GM12878 (cell line): ENCODE results near the gene DDX31.

Experiments
- CTCF ChIP-seq, 3 experiments: IDR thresholded peaks in 2 of 3; conservative IDR thresholded peaks in 1 of 3; 2 replicates each; pipeline ENCODE4 v1.5.1; 2011; ENCODE audit warnings: low read depth in 3 of 3, low read length in 3 of 3, mild to moderate bottlenecking in 3 of 3, control low read depth in 2 of 3, moderate library complexity in 2 of 3, inconsistent platforms in 1 of 3, mixed read lengths in 1 of 3; ENCODE audit not compliant: control insufficient read depth in 2 of 3, insufficient read depth in 1 of 3; ENCODE audit errors: extremely low read depth in 1 of 3
- HDAC2 ChIP-seq: fragments of 200-600 bp; sonication (generic); IDR thresholded peaks from 2 replicates; pipeline ENCODE4 v1.6.1; 2017
- NRF1 ChIP-seq: conservative IDR thresholded peaks from 2 replicates; pipeline ENCODE4 v1.6.1; 2011; ENCODE audit warnings: mild to moderate bottlenecking, low read depth, low read length, improper control_type of control experiment
- PAX5 ChIP-seq: IDR thresholded peaks from 2 replicates; pipeline ENCODE4 v1.6.1; 2011; ENCODE audit warnings: low read depth, low read length, borderline replicate concordance
- PAX8 ChIP-seq: fragments of 450-650 bp; IDR thresholded peaks from 2 replicates; pipeline ENCODE4 v1.6.1; 2017; ENCODE audit warnings: mild to moderate bottlenecking, moderate library complexity
- POLR2A ChIP-seq: IDR thresholded peaks from 2 replicates; pipeline ENCODE4 v1.6.1; 2011; ENCODE audit warnings: low read depth, mild to moderate bottlenecking, low read length
- POLR2AphosphoS2 ChIP-seq: IDR thresholded peaks from 2 replicates; pipeline ENCODE4 v1.6.1; 2011; ENCODE audit warnings: low read depth, mild to moderate bottlenecking, low read length, improper control_type of control experiment, moderate library complexity
- TAF1 ChIP-seq: IDR thresholded peaks from 2 replicates; pipeline ENCODE4 v1.6.1; 2011; ENCODE audit warnings: mild to moderate bottlenecking, low read depth, low read length, borderline replicate concordance
- TCF7 ChIP-seq: IDR thresholded peaks from 2 replicates; pipeline ENCODE4 v1.6.1; 2014; ENCODE audit warnings: antibody characterized with exemption, borderline replicate concordance
- YBX1 ChIP-seq: fragments of 450-650 bp; IDR thresholded peaks from 2 replicates; pipeline ENCODE4 v1.6.1; 2016; ENCODE audit warnings: antibody characterized with exemption
- ZBTB11 ChIP-seq: fragments of 450-650 bp; formaldehyde crosslinking; IDR thresholded peaks from 2 replicates; pipeline ENCODE4 v1.5.0; 2022; ENCODE audit warnings: mild to moderate bottlenecking, missing genetic modification characterization

GRCh38 chr9:132645711-132646110, 24.1 kb downstream of the DDX31 start:
- TF ChIP-seq PAX5 (no peak), CTCF (IDR thresholded peaks at IDR 0.05 in 2 of 3, conservative IDR thresholded peaks at IDR 0.05 in 1 of 3; ENCODE audit: control insufficient read depth in 2 of 3, extremely low read depth in 1 of 3, insufficient read depth in 1 of 3, low read depth in 3 of 3, low read length in 3 of 3) (no peak), POLR2AphosphoS2 (no peak), TCF7 (no peak), POLR2A (no peak), YBX1 (no peak), TAF1 (no peak), PAX8 (no peak), ZBTB11 (CRISPR knock-in tag) (no peak), HDAC2 (no peak), NRF1 (no peak)
